Adrenal gland (tissue), 12 donors: Measurements from ENCODE around the gene MYH10. TPM values are rescaled to one million over a fixed set of nuclear protein-coding genes. Genes with fewer than 3 reads are reported as not detected.

Source experiments
- DNase-seq, 7 donors: peaks; one replicate each; pipeline ENCODE4 v3.0.0-alpha.2; 2019 to 2020
- H3K27ac ChIP-seq, 5 donors: fragments of 200-600 bp; sonication (generic) in 4 of 5; 1 replicate in 3 of 5; 2 replicates in 2 of 5; pipeline versions ENCODE4 v1.5.1 to v1.8.0; 2016 to 2020; ENCODE audit warnings: mild to moderate bottlenecking in 1 of 5
- H3K27me3 ChIP-seq: fragments of 200-600 bp; 2 replicates; pipeline ENCODE4 v1.8.0; 2021
- H3K36me3 ChIP-seq, 2 donors: fragments of 200-600 bp; replicated peaks in 1 of 2; 1 replicate in 1 of 2; 2 replicates in 1 of 2; pipeline versions ENCODE4 v1.5.1 to v1.8.0; 2018 to 2022
- H3K4me1 ChIP-seq, 2 donors: fragments of 200-600 bp; replicated peaks in 1 of 2; 1 replicate in 1 of 2; 2 replicates in 1 of 2; pipeline versions ENCODE4 v1.5.1 to v1.8.0; 2018 to 2021
- H3K4me3 ChIP-seq, 4 donors: fragments of 200-600 bp; sonication (generic) in 3 of 4; one replicate each; pipeline ENCODE4 v1.5.1; 2016 to 2018
- H3K9me3 ChIP-seq, 3 donors: fragments of 200-600 bp; sonication (generic) in 1 of 3; replicated peaks in 1 of 3; 1 replicate in 2 of 3; 2 replicates in 1 of 3; pipeline versions ENCODE4 v1.5.1 to v1.8.0; 2016 to 2021
- POLR2A ChIP-seq, 2 donors: fragments of 450-650 bp; IDR thresholded peaks; one replicate each; pipeline ENCODE4 v1.6.1; 2017; ENCODE audit warnings: antibody characterized with exemption in 2 of 2, mild to moderate bottlenecking in 2 of 2, moderate library complexity in 1 of 2
- WGBS, 4 donors: extraction: QIAGEN DNeasy Blood & Tissue Kit in 2 of 4; methylation state at CpG; one replicate each; pipeline versions ENCODE4 v1.1.5 to v1.1.7; 2013 to 2017; 5-methylcytosine and 5-hydroxymethylcytosine counted together
- intact Hi-C, 2 donors: fragments of 100-400 bp; cut with DNase I; formaldehyde crosslinking; loops; one replicate each; pipeline versions ENCODE4 v1.14.1 to v1.15.0; 2022 to 2023
- polyA plus RNA-seq, 3 donors: library from polyadenylated mRNA; stranded (reverse); fragments of 200-250 nt in 2 of 3; fragments of 350-450 nt in 1 of 3; fragmentation: Illumina TruSeq in 1 of 3; extraction: RNeasy Lipid Tissue Mini Kit (QIAGEN cat#74804) in 1 of 3; gene quantifications; one replicate each; pipeline ENCODE4 v1.2.3, GENCODE V29; 2013 to 2014
- total RNA-seq, 9 donors: library from RNA; depleted of rRNA in 4 of 9; stranded (reverse); fragments of >200 nt in 4 of 9; fragments of 120-200 nt in 1 of 9; fragmentation: NEBNext Ultra II Directional in 1 of 9; extraction: Animal tissue kit (Norgen Biotek cat#: 25700) in 1 of 9; gene quantifications; one replicate each; pipeline versions ENCODE4 v1.1.0 to v1.2.4, GENCODE V29; 2013 to 2023
- TF ChIP-seq, protein P1 (sequence below), 6 experiments: fragments of 450-650 bp in 4 of 6; fragments of 200-600 bp in 2 of 6; sonication (generic) in 1 of 6; IDR thresholded peaks; 1 replicate in 5 of 6; 2 replicates in 1 of 6; pipeline versions ENCODE4 v1.5.1 to v1.8.0; 2016 to 2021; ENCODE audit warnings: antibody characterized with exemption in 6 of 6, mild to moderate bottlenecking in 2 of 6, moderate library complexity in 1 of 6
- donor health status: healthy with polysubstance abuse.
- donor health status: Bipolar disorder and iron deficiency.
- donor health status: DM: yes; HTN: yes; CAD: no.
- donor health status: DM: no; HTN: no; CAD: no.
- donor health status: DM: no; HTN: no; CAD: no.
- donor health status: DM: yes; HTN: yes; CAD: no.

The MYH10 gene
- total and polyA plus RNA-seq, 12 donors, result 9.8 to 101 (median 41.0) TPM

DNA sequence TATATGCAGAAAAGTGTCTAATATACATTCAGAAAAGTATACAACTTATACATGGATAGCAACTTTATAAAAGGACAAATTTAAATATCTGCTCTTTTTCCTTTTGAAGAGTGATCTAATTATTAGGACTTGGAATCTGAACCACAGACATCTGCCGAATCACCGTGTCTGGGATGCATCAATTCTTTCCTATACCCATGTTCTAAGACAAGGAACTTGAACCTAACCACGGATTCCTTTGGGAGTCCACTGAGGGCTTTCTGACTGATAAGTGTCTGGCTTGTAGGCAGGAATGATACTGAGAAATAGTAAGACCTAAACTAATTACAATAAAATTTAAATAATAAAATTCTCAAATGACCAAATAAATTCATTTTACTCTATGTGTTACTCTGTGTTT lies 140.7 kb downstream of the MYH10 start:
- intact Hi-C loops, result no loop called here
- Histone ChIP-seq H3K27ac (no peak overlapping the region), H3K4me3 (no peak overlapping the region), H3K4me1 (no peaks in the 10 kb centered on the region), H3K9me3 (no peaks in the 10 kb centered on the region), H3K27me3 (no peaks in the 10 kb centered on the region), H3K36me3 (peaks cover 0 to 49% of the 10 kb centered on the region in 2 donors)
- WGBS, 4 donors, result 81 to 92% (median 89%) methylated on average over 3 of the region's 3 CpGs
- peak in 1 of 7 donors; percentile 13 for DNase-seq
- TF ChIP-seq, protein P1, sequence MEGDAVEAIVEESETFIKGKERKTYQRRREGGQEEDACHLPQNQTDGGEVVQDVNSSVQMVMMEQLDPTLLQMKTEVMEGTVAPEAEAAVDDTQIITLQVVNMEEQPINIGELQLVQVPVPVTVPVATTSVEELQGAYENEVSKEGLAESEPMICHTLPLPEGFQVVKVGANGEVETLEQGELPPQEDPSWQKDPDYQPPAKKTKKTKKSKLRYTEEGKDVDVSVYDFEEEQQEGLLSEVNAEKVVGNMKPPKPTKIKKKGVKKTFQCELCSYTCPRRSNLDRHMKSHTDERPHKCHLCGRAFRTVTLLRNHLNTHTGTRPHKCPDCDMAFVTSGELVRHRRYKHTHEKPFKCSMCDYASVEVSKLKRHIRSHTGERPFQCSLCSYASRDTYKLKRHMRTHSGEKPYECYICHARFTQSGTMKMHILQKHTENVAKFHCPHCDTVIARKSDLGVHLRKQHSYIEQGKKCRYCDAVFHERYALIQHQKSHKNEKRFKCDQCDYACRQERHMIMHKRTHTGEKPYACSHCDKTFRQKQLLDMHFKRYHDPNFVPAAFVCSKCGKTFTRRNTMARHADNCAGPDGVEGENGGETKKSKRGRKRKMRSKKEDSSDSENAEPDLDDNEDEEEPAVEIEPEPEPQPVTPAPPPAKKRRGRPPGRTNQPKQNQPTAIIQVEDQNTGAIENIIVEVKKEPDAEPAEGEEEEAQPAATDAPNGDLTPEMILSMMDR (IDR thresholded peaks at IDR 0.05), result no peak
- no peak for TF ChIP-seq POLR2A (IDR thresholded peaks at IDR 0.05)

DNA sequence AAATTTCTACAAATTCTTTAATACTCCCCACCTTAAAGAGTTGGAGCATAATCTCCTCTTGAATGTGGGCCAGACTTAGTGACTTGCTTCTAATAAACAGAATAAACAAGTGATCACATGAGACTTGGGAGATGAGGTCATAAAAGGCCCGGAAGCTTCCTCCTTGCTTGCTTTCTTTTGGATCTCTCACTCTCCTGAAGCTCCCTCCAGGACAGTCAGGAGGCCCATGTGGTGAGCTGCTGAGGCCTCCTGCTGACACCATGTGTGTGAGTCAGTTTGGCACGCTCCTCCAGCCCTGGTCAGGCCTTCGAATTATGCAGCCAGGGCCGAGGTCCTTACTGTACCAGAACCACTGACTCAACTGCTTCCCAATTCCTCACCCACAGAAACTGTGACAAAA lies 141.6 kb downstream of the MYH10 start:
- H3K4me3 ChIP-seq, result no peak overlapping the region
- peak; percentile 66 to 86 (median 80) for DNase-seq
- peak overlapping the region in 3 of 5 donors; percentile 31 to 69 (median 44) for H3K27ac ChIP-seq
- H3K36me3 ChIP-seq, result peaks cover 0 to 45% of the 10 kb centered on the region in 2 donors
- intact Hi-C loops, result no loop called here
- no peak for TF ChIP-seq POLR2A (IDR thresholded peaks at IDR 0.05)
- TF ChIP-seq, protein P1 (IDR thresholded peaks at IDR 0.05), result no peak
- no peaks in the 10 kb centered on the region for H3K27me3 ChIP-seq
- no peaks in the 10 kb centered on the region for H3K9me3 ChIP-seq
- H3K4me1 ChIP-seq, result no peaks in the 10 kb centered on the region
- 30 to 57% (median 37%) methylated on average over 4 of the region's 4 CpGs for WGBS, 4 donors

DNA sequence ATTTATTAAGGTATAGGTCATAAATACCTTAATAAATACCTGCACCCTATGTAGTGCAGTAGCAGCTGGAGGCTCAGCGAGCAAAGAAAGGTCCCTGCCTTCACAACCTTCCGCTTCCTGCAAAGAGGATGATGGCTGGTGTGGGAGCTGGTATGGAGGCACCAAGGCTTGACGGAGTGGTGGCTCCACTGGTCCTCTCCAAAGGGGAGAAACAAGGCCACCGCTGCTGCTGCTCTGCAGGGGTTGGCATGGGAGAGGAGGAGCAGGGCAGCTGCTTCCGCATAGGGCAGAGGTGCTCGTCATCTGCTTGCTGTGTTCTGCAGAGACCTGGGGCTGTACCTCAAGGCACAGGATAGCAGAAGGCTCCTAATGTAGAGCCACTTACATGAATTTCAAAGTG lies 142.0 kb downstream of the MYH10 start:
- DNase-seq, result peak in 1 of 7 donors; percentile 39
- H3K4me1 ChIP-seq, result no peaks in the 10 kb centered on the region
- H3K4me3 ChIP-seq, result no peak overlapping the region
- peak overlapping the region in 3 of 5 donors; percentile 31 to 69 (median 44) for H3K27ac ChIP-seq
- intact Hi-C loops, result no loop called here
- no peak for TF ChIP-seq POLR2A (IDR thresholded peaks at IDR 0.05)
- TF ChIP-seq, protein P1 (IDR thresholded peaks at IDR 0.05), result no peak
- no peaks in the 10 kb centered on the region for H3K9me3 ChIP-seq
- no peaks in the 10 kb centered on the region for H3K27me3 ChIP-seq
- 95 to 99% (median 98%) methylated on average over 5 to 6 of the region's 6 CpGs for WGBS, 4 donors
- H3K36me3 ChIP-seq, result peaks cover 0 to 45% of the 10 kb centered on the region in 2 donors

DNA sequence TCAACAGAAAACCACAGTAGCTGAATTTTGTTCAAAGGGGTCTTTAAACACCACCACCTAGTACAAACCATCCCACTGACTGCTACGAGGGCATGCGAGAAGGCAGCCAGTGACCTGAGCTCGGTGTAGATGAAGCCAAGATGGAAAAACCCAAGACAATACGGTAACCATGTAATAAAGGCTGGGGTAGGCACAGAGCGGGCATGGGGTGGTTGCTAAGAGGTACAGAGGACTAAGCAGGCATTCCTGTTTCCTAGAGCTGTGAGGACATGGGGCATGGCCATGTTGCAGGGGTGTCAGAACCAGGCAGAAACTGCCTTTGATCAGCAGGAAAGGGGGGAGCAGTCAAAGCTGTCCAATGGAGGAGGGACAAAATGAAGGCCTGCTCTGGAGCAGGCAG lies 142.8 kb downstream of the MYH10 start:
- Histone ChIP-seq H3K27ac (peak overlapping the region in 2 of 5 donors; percentile 9 to 69), H3K27me3 (no peaks in the 10 kb centered on the region), H3K4me3 (no peak overlapping the region), H3K9me3 (no peaks in the 10 kb centered on the region), H3K4me1 (no peaks in the 10 kb centered on the region), H3K36me3 (peaks cover 0 to 41% of the 10 kb centered on the region in 2 donors)
- intact Hi-C loops, result no loop called here
- WGBS, 4 donors, result 93 to 97% (median 95%) methylated on average over 5 of the region's 5 CpGs
- peak in 1 of 7 donors; percentile 35 for DNase-seq
- no peak for TF ChIP-seq POLR2A (IDR thresholded peaks at IDR 0.05)
- TF ChIP-seq, protein P1 (IDR thresholded peaks at IDR 0.05), result no peak
